CD4-positive, alpha-beta T cell treated with Interleukin-15 for 4 hours (primary cell): ENCODE data around the gene EFL1.

Experiments used
- DNase-seq: peaks from one replicate; pipeline ENCODE4 v3.0.0-alpha.2; 2020; ENCODE audit warnings: low spot score

The EFL1 gene

GRCh38 chr15:82081914-82082762 lies 180.4 kb downstream of the EFL1 start:
- DNase-seq = no peak

GRCh38 chr15:82080774-82081173 lies 181.8 kb downstream of the EFL1 start:
- no peak for DNase-seq
